Measurements from ENCODE around the gene SH2D6.
A peak's percentile ranks its signal among the peaks of the same experiment; 100 is the strongest.

SH2D6 gene

GRCh38 chr2:85414761-85415553, 3.6 kb upstream of the SH2D6 start:
- TF ChIP-seq CTCF (IDR thresholded peaks at IDR 0.05; ENCODE audit: insufficient read depth, low read length, poor library complexity, severe bottlenecking) (no peak), EZH2phosphoT487 (conservative IDR thresholded peaks at IDR 0.05; ENCODE audit: low read length) (no peak)
- no peaks in the 10 kb centered on the region for H3K79me2 ChIP-seq (ENCODE audit: insufficient read depth, low read length)
- H3K4me2 ChIP-seq (ENCODE audit: low read depth, low read length, poor library complexity, severe bottlenecking): no peak overlapping the region
- peaks cover 9% of the 10 kb centered on the region; the same call in 1 of the 2 replicates for H3F3A ChIP-seq (ENCODE audit: insufficient read depth)
- no peak overlapping the region for H3K4me3 ChIP-seq (ENCODE audit: insufficient read depth, low read length, poor library complexity, severe bottlenecking)
- H3K27ac ChIP-seq (ENCODE audit: low read depth, low read length): no peak overlapping the region
- H3K9ac ChIP-seq (ENCODE audit: low read length): no peak overlapping the region
- H2AFZ ChIP-seq (ENCODE audit: low read depth, low read length, severe bottlenecking): no peak overlapping the region
- no peaks in the 10 kb centered on the region for H3K27me3 ChIP-seq (ENCODE audit: low read length)
- no peaks in the 10 kb centered on the region for H4K20me1 ChIP-seq (ENCODE audit: low read depth, low read length)
- no peaks in the 10 kb centered on the region for H3K36me3 ChIP-seq (ENCODE audit: low read length)
- no peaks in the 10 kb centered on the region for H3K9me3 ChIP-seq (ENCODE audit: insufficient read depth, low read length)
- no peaks in the 10 kb centered on the region for H3K9me2 ChIP-seq (replicated peaks; ENCODE audit: insufficient read depth, low read length)

- Histone ChIP-seq H3K79me2 (ENCODE audit: insufficient read depth, low read length) (no peaks in the 10 kb centered on the region), H3K27ac (ENCODE audit: low read depth, low read length) (no peak overlapping the region), H3K9me2 (replicated peaks; ENCODE audit: insufficient read depth, low read length) (no peaks in the 10 kb centered on the region), H2AFZ (ENCODE audit: low read depth, low read length, severe bottlenecking) (no peak overlapping the region), H3K4me3 (ENCODE audit: insufficient read depth, low read length, poor library complexity, severe bottlenecking) (no peak overlapping the region), H3K4me2 (ENCODE audit: low read depth, low read length, poor library complexity, severe bottlenecking) (no peak overlapping the region), H3K27me3 (ENCODE audit: low read length) (no peaks in the 10 kb centered on the region), H3K36me3 (ENCODE audit: low read length) (no peaks in the 10 kb centered on the region), H4K20me1 (ENCODE audit: low read depth, low read length) (no peaks in the 10 kb centered on the region), H3K9me3 (ENCODE audit: insufficient read depth, low read length) (no peaks in the 10 kb centered on the region), H3F3A (ENCODE audit: insufficient read depth) (peaks cover 9% of the 10 kb centered on the region; the same call in 1 of the 2 replicates), H3K9ac (ENCODE audit: low read length) (no peak overlapping the region)
- TF ChIP-seq CTCF (IDR thresholded peaks at IDR 0.05; ENCODE audit: insufficient read depth, low read length, poor library complexity, severe bottlenecking): no peak
- TF ChIP-seq EZH2phosphoT487 (conservative IDR thresholded peaks at IDR 0.05; ENCODE audit: low read length): no peak
Measured at GRCh38 chr2:85415980-85416650, 2.4 kb upstream of the SH2D6 start.

- H3K4me3 ChIP-seq (ENCODE audit: insufficient read depth, low read length, poor library complexity, severe bottlenecking): peak overlapping the region; percentile 63
- peak overlapping the region; percentile 77 for H3K4me2 ChIP-seq (ENCODE audit: low read depth, low read length, poor library complexity, severe bottlenecking)
- H3K9ac ChIP-seq (ENCODE audit: low read length): peak overlapping the region; percentile 76
- peak overlapping the region; percentile 71 for H3K27ac ChIP-seq (ENCODE audit: low read depth, low read length)
- H2AFZ ChIP-seq (ENCODE audit: low read depth, low read length, severe bottlenecking): peak overlapping the region; percentile 93
- H3K79me2 ChIP-seq (ENCODE audit: insufficient read depth, low read length): no peaks in the 10 kb centered on the region
- H3K36me3 ChIP-seq (ENCODE audit: low read length): no peaks in the 10 kb centered on the region
- TF ChIP-seq CTCF (IDR thresholded peaks at IDR 0.05; ENCODE audit: insufficient read depth, low read length, poor library complexity, severe bottlenecking): no peak
- TF ChIP-seq EZH2phosphoT487 (conservative IDR thresholded peaks at IDR 0.05; ENCODE audit: low read length): no peak
- no peaks in the 10 kb centered on the region for H3K27me3 ChIP-seq (ENCODE audit: low read length)
- H3F3A ChIP-seq (ENCODE audit: insufficient read depth): peaks cover 9% of the 10 kb centered on the region; the same call in 1 of the 2 replicates
- H3K9me3 ChIP-seq (ENCODE audit: insufficient read depth, low read length): no peaks in the 10 kb centered on the region
- no peaks in the 10 kb centered on the region for H3K9me2 ChIP-seq (replicated peaks; ENCODE audit: insufficient read depth, low read length)
- H4K20me1 ChIP-seq (ENCODE audit: low read depth, low read length): no peaks in the 10 kb centered on the region
Measured at GRCh38 chr2:85419009-85419675, 628 bp downstream of the SH2D6 start.

Measured in SU-DHL-6 (cell line).